OCI-LY1 (cell line): ENCODE data around the gene AGFG1.

ENCODE experiments used
- H2AFZ ChIP-seq: fragments of 200-600 bp; sonication (generic), shearing (Covaris generic); 2 replicates; pipeline ENCODE4 v1.6.0; 2014; ENCODE audit warnings: antibody characterized with exemption, mild to moderate bottlenecking, low read length
- H3F3A ChIP-seq: fragments of 200-600 bp; sonication (generic), shearing (Covaris generic); 2 replicates; pipeline ENCODE4 v1.6.0; 2014; ENCODE audit warnings: mild to moderate bottlenecking, antibody characterized with exemption, low read length, moderate library complexity; ENCODE audit not compliant: insufficient read depth
- H3K27ac ChIP-seq: fragments of 200-600 bp; sonication (generic); 2 replicates; pipeline ENCODE4 v1.5.1; 2014; ENCODE audit warnings: low read length, mixed run types, mild to moderate bottlenecking, low read depth; ENCODE audit not compliant: poor library complexity, severe bottlenecking
- H3K27me3 ChIP-seq: fragments of 200-600 bp; sonication (generic); 2 replicates; pipeline ENCODE4 v1.6.0; 2014; ENCODE audit warnings: antibody characterized with exemption, mild to moderate bottlenecking, low read length, moderate library complexity; ENCODE audit not compliant: insufficient read depth
- H3K36me3 ChIP-seq: fragments of 200-600 bp; sonication (generic); 2 replicates; pipeline ENCODE4 v1.6.1; 2014; ENCODE audit warnings: mild to moderate bottlenecking, antibody characterized with exemption, low read length, moderate library complexity, mixed read lengths; ENCODE audit not compliant: insufficient read depth
- H3K4me1 ChIP-seq: fragments of 200-600 bp; sonication (generic); 2 replicates; pipeline ENCODE4 v1.5.1; 2014; ENCODE audit warnings: mild to moderate bottlenecking, low read length, moderate library complexity; ENCODE audit not compliant: insufficient read depth, severe bottlenecking
- H3K4me2 ChIP-seq: fragments of 200-600 bp; sonication (generic), shearing (Covaris generic); 2 replicates; pipeline ENCODE4 v1.6.1; 2014; ENCODE audit warnings: low read length
- H3K4me3 ChIP-seq: fragments of 200-600 bp; sonication (generic); 2 replicates; pipeline ENCODE4 v1.5.1; 2014; ENCODE audit warnings: low read length, low read depth, mild to moderate bottlenecking, mixed read lengths; ENCODE audit not compliant: poor library complexity, severe bottlenecking
- H3K79me2 ChIP-seq: fragments of 200-600 bp; shearing (Covaris generic); 2 replicates; pipeline ENCODE4 v1.6.1; 2016; ENCODE audit warnings: mixed run types, low read length, mixed read lengths; ENCODE audit not compliant: insufficient read depth
- H3K9ac ChIP-seq: fragments of 200-600 bp; sonication (generic), shearing (Covaris generic); 2 replicates; pipeline ENCODE4 v1.6.1; 2014; ENCODE audit warnings: mild to moderate bottlenecking, low read length, mixed read lengths
- H3K9me2 ChIP-seq: fragments of 200-600 bp; sonication (generic), shearing (Covaris generic); 2 replicates; pipeline ENCODE4 v1.6.1; 2014; ENCODE audit warnings: low read depth, mild to moderate bottlenecking, low read length, mixed read lengths
- H3K9me3 ChIP-seq: fragments of 200-600 bp; shearing (Covaris generic); 2 replicates; pipeline ENCODE4 v1.6.1; 2014; ENCODE audit warnings: low read length, mixed read lengths
- H4K20me1 ChIP-seq: fragments of 200-600 bp; sonication (generic), shearing (Covaris generic); 2 replicates; pipeline ENCODE4 v1.6.0; 2016; ENCODE audit warnings: mild to moderate bottlenecking, low read length; ENCODE audit not compliant: insufficient read depth
- CTCF ChIP-seq: fragments of 200-600 bp; sonication (generic), shearing (Covaris generic); IDR thresholded peaks from 2 replicates; pipeline ENCODE4 v1.5.1; 2017; ENCODE audit warnings: mild to moderate bottlenecking, antibody characterized with exemption, low read length, moderate library complexity, mixed read lengths
- EZH2 ChIP-seq: fragments of 200-600 bp; sonication (generic), shearing (Covaris generic); IDR thresholded peaks from 2 replicates; pipeline ENCODE4 v1.8.0; 2017; ENCODE audit warnings: borderline replicate concordance, mixed run types, mild to moderate bottlenecking, antibody characterized with exemption, low read length, moderate library complexity, mixed read lengths

The AGFG1 gene

GRCh38 chr2:227608561-227609338 is 136.8 kb downstream of the AGFG1 start:
- H3K9me3 ChIP-seq = no peaks in the 10 kb centered on the region
- H3K9me2 ChIP-seq = no peaks in the 10 kb centered on the region
- no peak overlapping the region for H3K27ac ChIP-seq
- H3K79me2 ChIP-seq = no peaks in the 10 kb centered on the region
- H3K4me1 ChIP-seq = no peaks in the 10 kb centered on the region
- no peak overlapping the region for H3K4me3 ChIP-seq
- H3K27me3 ChIP-seq = no peaks in the 10 kb centered on the region
- H3K36me3 ChIP-seq = no peaks in the 10 kb centered on the region
- H4K20me1 ChIP-seq = no peaks in the 10 kb centered on the region
- TF ChIP-seq EZH2 = no peak
- no peak for TF ChIP-seq CTCF
- no peak overlapping the region for H3K9ac ChIP-seq
- no peak overlapping the region for H3K4me2 ChIP-seq
- no peaks in the 10 kb centered on the region for H3F3A ChIP-seq
- no peak overlapping the region for H2AFZ ChIP-seq

GRCh38 chr2:227610123-227610522 is 138.2 kb downstream of the AGFG1 start:
- no peak overlapping the region for H3K4me2 ChIP-seq
- no peaks in the 10 kb centered on the region for H3F3A ChIP-seq
- no peaks in the 10 kb centered on the region for H3K9me3 ChIP-seq
- H2AFZ ChIP-seq = no peak overlapping the region
- no peak overlapping the region for H3K4me3 ChIP-seq
- H3K36me3 ChIP-seq = no peaks in the 10 kb centered on the region
- no peaks in the 10 kb centered on the region for H4K20me1 ChIP-seq
- H3K79me2 ChIP-seq = no peaks in the 10 kb centered on the region
- TF ChIP-seq CTCF = no peak
- no peaks in the 10 kb centered on the region for H3K27me3 ChIP-seq
- H3K9ac ChIP-seq = no peak overlapping the region
- no peak overlapping the region for H3K27ac ChIP-seq
- H3K4me1 ChIP-seq = no peaks in the 10 kb centered on the region
- H3K9me2 ChIP-seq = no peaks in the 10 kb centered on the region
